GM12878 (cell line): ENCODE measurements around the gene MTIF3. TPM values are rescaled to one million over a fixed set of nuclear protein-coding genes. Genes with fewer than 3 reads are reported as not detected.

ENCODE experiments used
- ATAC-seq: fragments of 200-7000 bp; cut with Tn5 transposase; 3 replicates; pipeline ENCODE4 v1.9.1; 2020; ENCODE audit warnings: mild to moderate bottlenecking, moderate library complexity
- BruUV-seq: library from RNA; stranded (reverse); fragments of 400-500 nt; replicated peaks from 2 replicates; lab custom pipeline; 2021; lab: Mats Ljungman, UMichigan
- CTCF ChIA-PET: fragments of 300-600 bp; sonication (Branson Sonifier 250); formaldehyde crosslinking; extraction: SDS; loops from one replicate; lab custom pipeline; 2021; ENCODE audit warnings: inconsistent platforms; lab: Yijun Ruan, JAX
- POLR2A ChIA-PET: fragments of 350-600 bp; formaldehyde crosslinking; extraction: SDS; loops from one replicate; lab custom pipeline; 2021; ENCODE audit warnings: inconsistent platforms; lab: Charles Lee
- RAD21 ChIA-PET: fragments of 300-600 bp; sonication (Branson Sonifier 250); formaldehyde crosslinking; loops from one replicate; lab custom pipeline; 2023; ENCODE audit warnings: antibody characterized with exemption; ENCODE audit not compliant: unreplicated experiment; lab: Charles Lee
- SMC1A ChIA-PET: fragments of 300-600 bp; sonication (Branson Sonifier 250); formaldehyde crosslinking; loops from one replicate; lab custom pipeline; 2023; ENCODE audit not compliant: unreplicated experiment, uncharacterized antibody; lab: Charles Lee
- DNase-seq: peaks from one replicate; pipeline ENCODE4 v3.0.0-alpha.2; 2011; ENCODE audit warnings: low read depth, low spot score
- FAIRE-seq: peaks from 3 replicates; lab custom pipeline; 2011; peaks lifted over from hg19 to GRCh38; lab: Jason Lieb, UNC
- H2AFZ ChIP-seq: 2 replicates; pipeline ENCODE4 v1.6.0; 2011; ENCODE audit warnings: low read depth, low read length, control low read depth; ENCODE audit not compliant: control insufficient read depth
- H3K27ac ChIP-seq: 2 replicates; pipeline ENCODE4 v1.5.1; 2011; ENCODE audit warnings: control low read depth; ENCODE audit not compliant: control insufficient read depth, insufficient read depth
- H3K27me3 ChIP-seq, 2 experiments: replicated peaks in 1 of 2; 2 replicates each; pipeline versions ENCODE4 v1.6.0 to v1.6.1; 2011; ENCODE audit warnings: low read length in 1 of 2; ENCODE audit not compliant: control insufficient read depth in 2 of 2, insufficient read depth in 2 of 2
- H3K36me3 ChIP-seq, 2 experiments: 2 replicates each; pipeline ENCODE4 v1.5.1; 2011; ENCODE audit warnings: low read length in 1 of 2; ENCODE audit not compliant: control insufficient read depth in 2 of 2, insufficient read depth in 2 of 2
- H3K4me1 ChIP-seq: 2 replicates; pipeline ENCODE4 v1.6.1; 2011; ENCODE audit warnings: mild to moderate bottlenecking, low read length, moderate library complexity, mixed read lengths; ENCODE audit not compliant: control insufficient read depth, insufficient read depth
- H3K4me2 ChIP-seq: 2 replicates; pipeline ENCODE4 v1.6.0; 2011; ENCODE audit warnings: control low read depth; ENCODE audit not compliant: control insufficient read depth, insufficient read depth
- H3K4me3 ChIP-seq: fragments of 200-600 bp; sonication (generic); 2 replicates; pipeline ENCODE4 v1.5.1; 2016
- H3K79me2 ChIP-seq: 2 replicates; pipeline ENCODE4 v1.6.0; 2011; ENCODE audit warnings: low read length; ENCODE audit not compliant: control insufficient read depth, insufficient read depth
- H3K9ac ChIP-seq: 2 replicates; pipeline ENCODE4 v1.8.0; 2011; ENCODE audit warnings: low read length, control low read depth, mixed read lengths; ENCODE audit not compliant: control insufficient read depth, insufficient read depth
- H3K9me3 ChIP-seq: replicated peaks from 3 replicates; pipeline ENCODE4 v1.5.1; 2011; ENCODE audit warnings: mild to moderate bottlenecking, low read length; ENCODE audit not compliant: control insufficient read depth, insufficient read depth
- H4K20me1 ChIP-seq: 2 replicates; pipeline ENCODE4 v1.6.0; 2011; ENCODE audit not compliant: control insufficient read depth, insufficient read depth
- IRF4 ChIP-seq: IDR thresholded peaks from 2 replicates; pipeline ENCODE4 v1.6.1; 2011; ENCODE audit warnings: low read depth, low read length
- WGBS: methylation state at CpG from one replicate; pipeline ENCODE4 v1.1.6; 2016; ENCODE audit warnings: low lambda C conversion rate; ENCODE audit not compliant: insufficient replicate concordance, insufficient coverage; ENCODE audit errors: missing lambda C conversion rate; 5-methylcytosine and 5-hydroxymethylcytosine counted together
- in situ Hi-C: fragments of 300-500 bp; cut with MboI; formaldehyde crosslinking; loops from 9 replicates; pipeline ENCODE4 v1.14.3; 2018; ENCODE audit warnings: mixed read lengths
- intact Hi-C: fragments of 100-400 bp; cut with micrococcal nuclease; formaldehyde crosslinking; loops from one replicate; pipeline ENCODE4 v1.14.2; 2022; ENCODE audit not compliant: unreplicated experiment
- polyA plus RNA-seq, 11 experiments: library from polyadenylated mRNA; depleted of rRNA in 4 of 11; unstranded in 6 of 11; stranded (reverse) in 5 of 11; fragments of >200 nt; fragmentation: Nextera tagmentation in 4 of 11; fragmentation: Illumina TruSeq in 1 of 11; extraction: Ambion mirVana in 4 of 11; extraction: Trizol in 1 of 11; gene quantifications; 1 replicate in 1 of 11; 2 replicates in 10 of 11; pipeline versions ENCODE4 v1.2.1 to v1.2.3, GENCODE V29; 2011 to 2016; ENCODE audit warnings: inconsistent platforms in 2 of 11, missing spikeins in 2 of 11, low read depth in 1 of 11
- total RNA-seq, 4 experiments: library from RNA; depleted of rRNA in 3 of 4; stranded (reverse); fragments of >200 nt in 3 of 4; fragmentation: Illumina TruSeq in 1 of 4; extraction: Trizol in 1 of 4; gene quantifications; 2 replicates each; pipeline versions ENCODE4 v1.2.1 to v1.2.3, GENCODE V29; 2013 to 2021
- TF ChIP-seq, protein P1 (sequence below): fragments of 450-650 bp; formaldehyde crosslinking; IDR thresholded peaks from 2 replicates; pipeline ENCODE4 v1.4.0; 2020; ENCODE audit warnings: mild to moderate bottlenecking, moderate library complexity
- TF ChIP-seq, protein P2 (sequence below): fragments of 450-650 bp; conservative IDR thresholded peaks from 2 replicates; pipeline ENCODE4 v1.6.1; 2017; ENCODE audit warnings: mild to moderate bottlenecking, moderate library complexity

Gene MTIF3
- total and polyA plus RNA-seq, 10 of the 15 experiments (the other 5 are each of a cell fraction or from before 2014, with no cell fraction given), result 22.4 to 73.9 (median 49.7) TPM

DNA sequence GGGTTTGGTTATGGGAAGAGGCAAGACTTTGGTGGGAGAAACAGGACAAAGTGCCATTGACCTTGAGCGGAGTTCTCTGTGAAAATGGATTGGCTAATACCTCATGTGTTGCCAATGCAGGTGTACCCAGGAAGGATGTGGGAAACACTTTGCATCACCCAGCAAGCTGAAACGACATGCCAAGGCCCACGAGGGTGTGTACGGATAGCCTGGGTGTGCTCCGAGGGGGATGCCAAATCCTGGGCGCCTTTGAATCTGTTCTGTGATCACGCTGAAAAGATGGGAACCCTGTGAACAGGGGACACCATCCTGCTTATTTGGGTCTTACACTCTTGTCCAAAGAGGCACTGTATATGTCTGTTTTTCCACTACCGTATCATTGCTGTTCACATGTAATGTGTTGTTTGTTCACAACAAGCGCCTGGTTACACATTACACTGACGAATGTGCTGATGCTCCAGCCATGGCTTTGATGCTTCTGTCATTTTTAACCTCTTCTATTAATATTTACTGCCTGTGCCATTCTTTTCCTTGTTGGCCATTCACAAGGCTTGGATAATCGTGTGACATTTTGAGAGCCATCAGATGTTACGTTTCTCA, 17.7 kb downstream of the MTIF3 start:
- in situ Hi-C loops, result no loop called here
- DNase-seq, result no peak
- FAIRE-seq, result no peak
- WGBS, result 83% methylated on average over 12 of the region's 12 CpGs
- SMC1A ChIA-PET, result no interaction called here
- TF ChIP-seq, protein P1, sequence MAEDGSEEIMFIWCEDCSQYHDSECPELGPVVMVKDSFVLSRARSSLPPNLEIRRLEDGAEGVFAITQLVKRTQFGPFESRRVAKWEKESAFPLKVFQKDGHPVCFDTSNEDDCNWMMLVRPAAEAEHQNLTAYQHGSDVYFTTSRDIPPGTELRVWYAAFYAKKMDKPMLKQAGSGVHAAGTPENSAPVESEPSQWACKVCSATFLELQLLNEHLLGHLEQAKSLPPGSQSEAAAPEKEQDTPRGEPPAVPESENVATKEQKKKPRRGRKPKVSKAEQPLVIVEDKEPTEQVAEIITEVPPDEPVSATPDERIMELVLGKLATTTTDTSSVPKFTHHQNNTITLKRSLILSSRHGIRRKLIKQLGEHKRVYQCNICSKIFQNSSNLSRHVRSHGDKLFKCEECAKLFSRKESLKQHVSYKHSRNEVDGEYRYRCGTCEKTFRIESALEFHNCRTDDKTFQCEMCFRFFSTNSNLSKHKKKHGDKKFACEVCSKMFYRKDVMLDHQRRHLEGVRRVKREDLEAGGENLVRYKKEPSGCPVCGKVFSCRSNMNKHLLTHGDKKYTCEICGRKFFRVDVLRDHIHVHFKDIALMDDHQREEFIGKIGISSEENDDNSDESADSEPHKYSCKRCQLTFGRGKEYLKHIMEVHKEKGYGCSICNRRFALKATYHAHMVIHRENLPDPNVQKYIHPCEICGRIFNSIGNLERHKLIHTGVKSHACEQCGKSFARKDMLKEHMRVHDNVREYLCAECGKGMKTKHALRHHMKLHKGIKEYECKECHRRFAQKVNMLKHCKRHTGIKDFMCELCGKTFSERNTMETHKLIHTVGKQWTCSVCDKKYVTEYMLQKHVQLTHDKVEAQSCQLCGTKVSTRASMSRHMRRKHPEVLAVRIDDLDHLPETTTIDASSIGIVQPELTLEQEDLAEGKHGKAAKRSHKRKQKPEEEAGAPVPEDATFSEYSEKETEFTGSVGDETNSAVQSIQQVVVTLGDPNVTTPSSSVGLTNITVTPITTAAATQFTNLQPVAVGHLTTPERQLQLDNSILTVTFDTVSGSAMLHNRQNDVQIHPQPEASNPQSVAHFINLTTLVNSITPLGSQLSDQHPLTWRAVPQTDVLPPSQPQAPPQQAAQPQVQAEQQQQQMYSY (CRISPR knock-in tag), result no peak
- TF ChIP-seq, all 136 proteins: peak for 0
- Histone ChIP-seq H4K20me1 (no peaks in the 10 kb centered on the region), H3K27ac (no peak overlapping the region), H3K9ac (no peak overlapping the region), H3K79me2 (peaks cover under 1% of the 10 kb centered on the region), H3K27me3 (no peaks in the 10 kb centered on the region), H3K36me3 (peaks cover 20 to 35% of the 10 kb centered on the region in 2 experiments), H3K9me3 (no peaks in the 10 kb centered on the region), H3K4me3 (no peak overlapping the region), H3K4me2 (no peak overlapping the region), H3K4me1 (no peaks in the 10 kb centered on the region), H2AFZ (no peak overlapping the region)
- ChIA-PET RAD21 (no interaction called here), CTCF (no interaction called here), POLR2A (interaction anchor here (0.7 kb wide), 2 partner anchors 15 to 29 kb away, joined by 4 read pairs; no protein-coding TSS in a partner anchor)
- no TSS peak for BruUV-seq
- intact Hi-C loops, result no loop called here
- ATAC-seq, result no peak

DNA sequence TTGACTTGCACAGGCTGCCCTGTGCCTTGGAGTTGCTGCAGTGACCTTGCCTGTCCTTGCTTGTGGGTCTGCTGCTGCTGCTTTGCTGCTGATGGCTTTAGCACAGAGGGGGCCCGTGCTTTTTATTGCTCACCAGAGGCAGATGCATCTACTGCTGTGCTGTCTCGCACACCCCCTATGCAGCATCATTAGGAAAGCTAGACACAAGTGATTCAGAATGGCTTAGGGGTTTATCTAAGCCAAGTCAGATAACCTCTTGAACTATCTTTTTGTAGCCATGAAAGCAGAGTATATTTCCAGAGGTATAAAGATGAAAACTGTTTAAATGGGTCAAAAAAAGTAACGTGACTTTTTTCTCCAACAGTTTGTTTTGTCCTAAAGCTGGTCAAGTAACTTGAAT, 18.2 kb downstream of the MTIF3 start:
- ATAC-seq (no peak), FAIRE-seq (no peak), DNase-seq (no peak)
- Histone ChIP-seq H4K20me1 (peaks cover 4% of the 10 kb centered on the region; the same call in 1 of the 2 replicates), H3K9ac (no peak overlapping the region), H3K4me2 (no peak overlapping the region), H3K79me2 (peaks cover 6% of the 10 kb centered on the region), H3K4me1 (peaks cover 2% of the 10 kb centered on the region; the same call in 1 of the 2 replicates), H3K4me3 (no peak overlapping the region), H3K27me3 (no peaks in the 10 kb centered on the region), H3K27ac (no peak overlapping the region), H3K36me3 (peaks cover 21 to 39% of the 10 kb centered on the region in 2 experiments), H3K9me3 (no peaks in the 10 kb centered on the region), H2AFZ (no peak overlapping the region)
- CTCF ChIA-PET, result interaction anchor here (1.2 kb wide), 1 partner anchor 12 kb away, joined by 3 read pairs; no protein-coding TSS in a partner anchor
- WGBS, result 99% methylated on average over 3 of the region's 3 CpGs
- POLR2A ChIA-PET, result no interaction called here
- SMC1A ChIA-PET, result no interaction called here
- no TSS peak for BruUV-seq
- RAD21 ChIA-PET, result no interaction called here
- intact Hi-C loops (no loop called here), in situ Hi-C loops (no loop called here)
- TF ChIP-seq, protein P1 (CRISPR knock-in tag), result no peak
- TF ChIP-seq IRF4, result no peak
- TF ChIP-seq, protein P2, sequence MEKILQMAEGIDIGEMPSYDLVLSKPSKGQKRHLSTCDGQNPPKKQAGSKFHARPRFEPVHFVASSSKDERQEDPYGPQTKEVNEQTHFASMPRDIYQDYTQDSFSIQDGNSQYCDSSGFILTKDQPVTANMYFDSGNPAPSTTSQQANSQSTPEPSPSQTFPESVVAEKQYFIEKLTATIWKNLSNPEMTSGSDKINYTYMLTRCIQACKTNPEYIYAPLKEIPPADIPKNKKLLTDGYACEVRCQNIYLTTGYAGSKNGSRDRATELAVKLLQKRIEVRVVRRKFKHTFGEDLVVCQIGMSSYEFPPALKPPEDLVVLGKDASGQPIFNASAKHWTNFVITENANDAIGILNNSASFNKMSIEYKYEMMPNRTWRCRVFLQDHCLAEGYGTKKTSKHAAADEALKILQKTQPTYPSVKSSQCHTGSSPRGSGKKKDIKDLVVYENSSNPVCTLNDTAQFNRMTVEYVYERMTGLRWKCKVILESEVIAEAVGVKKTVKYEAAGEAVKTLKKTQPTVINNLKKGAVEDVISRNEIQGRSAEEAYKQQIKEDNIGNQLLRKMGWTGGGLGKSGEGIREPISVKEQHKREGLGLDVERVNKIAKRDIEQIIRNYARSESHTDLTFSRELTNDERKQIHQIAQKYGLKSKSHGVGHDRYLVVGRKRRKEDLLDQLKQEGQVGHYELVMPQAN, result no peak
